Measurements from ENCODE around the gene CRIM1. TPM values are rescaled to one million over a fixed set of nuclear protein-coding genes. Genes with fewer than 3 reads are reported as not detected.

Gene CRIM1
- total and polyA plus RNA-seq, 2 of the 8 experiments (the other 6 are each of a cell fraction or from before 2014, with no cell fraction given), result 9.4 to 28.4 TPM

- H3K9ac ChIP-seq (replicated peaks in 1 of 4; ENCODE audit: extremely low read depth in 1 of 4, low read depth in 3 of 4, low read length in 3 of 4), result no peak overlapping the region
- no peak overlapping the region for H3K4ac ChIP-seq (replicated peaks; ENCODE audit: insufficient read length, low read depth, low read length)
- FAIRE-seq (no peak), DNase-seq (ENCODE audit: low read depth in 1 of 2, low spot score in 2 of 2) (no peak)
- H2BK12ac ChIP-seq (ENCODE audit: low read depth, low read length), result no peak overlapping the region
- ChIA-PET POLR2A (ENCODE audit: partially characterized antibody) (interaction anchor here (1.5 kb wide), 1 partner anchor 18 kb away, joined by 5 read pairs; no protein-coding TSS in a partner anchor), CTCF (ENCODE audit: partially characterized antibody) (interaction anchor here (0.7 to 3.3 kb wide), 7 partner anchors 14 to 301 kb away, joined by 3 to 9 read pairs (median 6); no protein-coding TSS in a partner anchor)
- H3K79me1 ChIP-seq (ENCODE audit: low read depth, low read length), result no peaks in the 10 kb centered on the region
- no peak overlapping the region for H3K27ac ChIP-seq (ENCODE audit: low read depth, low read length)
- H3K23me2 ChIP-seq (ENCODE audit: low read depth, low read length), result no peaks in the 10 kb centered on the region; the same call in 1 of the 2 replicates
- H2AFZ ChIP-seq (ENCODE audit: low read length), result no peak overlapping the region
- H3K9me3 ChIP-seq (ENCODE audit: insufficient read depth in 2 of 2, low read depth in 1 of 2, low read length in 1 of 2), result no peaks in the 10 kb centered on the region
- no peak overlapping the region for H3K4me2 ChIP-seq (ENCODE audit: insufficient read depth in 1 of 2, low read depth in 2 of 2, low read length in 2 of 2)
- no peak overlapping the region for H2BK15ac ChIP-seq (ENCODE audit: low read length)
- H3K36me3 ChIP-seq (ENCODE audit: control insufficient read depth in 2 of 4, insufficient read depth in 4 of 4, low read length in 3 of 4), result no peaks in the 10 kb centered on the region
- peaks cover 0 to 9% (median under 1%) of the 10 kb centered on the region in 4 experiments; a peak in 1 of 7 replicates for H3K4me1 ChIP-seq (replicated peaks in 1 of 4; ENCODE audit: control insufficient read depth in 3 of 4, insufficient read depth in 4 of 4, low read length in 3 of 4)
- no peak overlapping the region for H2AK5ac ChIP-seq (ENCODE audit: low read depth, low read length)
- H2BK120ac ChIP-seq (replicated peaks; ENCODE audit: low read depth, low read length), result no peak overlapping the region
- H3K23ac ChIP-seq (ENCODE audit: insufficient read length), result no peak overlapping the region
- no peak overlapping the region for H2BK20ac ChIP-seq (ENCODE audit: low read length)
- H3K18ac ChIP-seq (ENCODE audit: extremely low read depth, low read length), result no peak overlapping the region
- no peak overlapping the region for H4K91ac ChIP-seq (replicated peaks; ENCODE audit: insufficient read length, low read length)
- H3K79me2 ChIP-seq (ENCODE audit: control insufficient read depth in 1 of 2, insufficient read depth in 2 of 2, low read length in 2 of 2), result no peaks in the 10 kb centered on the region
- no peak overlapping the region for H3K56ac ChIP-seq (replicated peaks; ENCODE audit: insufficient read length, low read depth, low read length)
- H2BK5ac ChIP-seq (ENCODE audit: low read depth, low read length), result no peak overlapping the region
- H4K5ac ChIP-seq (ENCODE audit: insufficient read length, low read depth, low read length), result no peak overlapping the region
- H4K8ac ChIP-seq (ENCODE audit: extremely low read depth, insufficient read depth, low read length), result no peak overlapping the region
- H3K4me3 ChIP-seq (ENCODE audit: extremely low read depth in 1 of 4, insufficient read depth in 2 of 4, low read depth in 3 of 4, low read length in 4 of 4), result no peak overlapping the region
- H4K20me1 ChIP-seq (replicated peaks in 1 of 2; ENCODE audit: control insufficient read depth in 1 of 2, insufficient read depth in 2 of 2, low read length in 2 of 2), result no peaks in the 10 kb centered on the region
- H3K27me3 ChIP-seq (replicated peaks in 1 of 4; ENCODE audit: control insufficient read depth in 3 of 4, extremely low read depth in 1 of 4, insufficient read depth in 3 of 4, low read length in 3 of 4), result no peaks in the 10 kb centered on the region
- H3K14ac ChIP-seq (ENCODE audit: insufficient read length), result no peak overlapping the region
- TF ChIP-seq CEBPB (IDR thresholded peaks at IDR 0.05; ENCODE audit: low read depth, low read length), result no peak
- no peak for TF ChIP-seq SP2 (IDR thresholded peaks at IDR 0.05; ENCODE audit: low read length)
- TF ChIP-seq POLR2A (IDR thresholded peaks at IDR 0.05; ENCODE audit: control extremely low read depth in 1 of 2, low read depth in 2 of 2, low read length in 2 of 2), result no peak
- TF ChIP-seq KDM1A (IDR thresholded peaks at IDR 0.05; ENCODE audit: borderline replicate concordance, low read length), result no peak
- TF ChIP-seq POLR2AphosphoS5 (IDR thresholded peaks at IDR 0.05; ENCODE audit: low read depth, low read length), result no peak
- no peak for TF ChIP-seq SIX5 (IDR thresholded peaks at IDR 0.05; ENCODE audit: low read depth, low read length)
- TF ChIP-seq TAF1 (IDR thresholded peaks at IDR 0.05; ENCODE audit: low read depth, low read length), result no peak
- TF ChIP-seq YY1 (IDR thresholded peaks at IDR 0.05; ENCODE audit: low read depth, low read length), result no peak
- TF ChIP-seq PHF8 (conservative IDR thresholded peaks at IDR 0.05; ENCODE audit: low read depth, low read length), result no peak
- no peak for TF ChIP-seq RBBP5 (IDR thresholded peaks at IDR 0.05; ENCODE audit: borderline replicate concordance, low read depth, low read length)
- TF ChIP-seq ATF3 (IDR thresholded peaks at IDR 0.05; ENCODE audit: insufficient read depth, low read depth, low read length), result no peak
- no peak for TF ChIP-seq SAP30 (IDR thresholded peaks at IDR 0.05; ENCODE audit: insufficient read depth, insufficient replicate concordance, low read length)
- no peak for TF ChIP-seq CREB1 (IDR thresholded peaks at IDR 0.05)
- TF ChIP-seq FOSL1 (IDR thresholded peaks at IDR 0.05; ENCODE audit: insufficient read depth, low read depth, low read length), result no peak
- no peak for TF ChIP-seq POU5F1 (IDR thresholded peaks at IDR 0.05; ENCODE audit: low read depth, low read length)
- no peak for TF ChIP-seq TEAD4 (IDR thresholded peaks at IDR 0.05; ENCODE audit: low read depth, low read length)
Measured at GRCh38 chr2:36337354-36337753, 18.2 kb upstream of the CRIM1 start.
